Immature natural killer cell (primary cell): Measurements from ENCODE around the gene SLC9A9. TPM values are rescaled to one million over a fixed set of nuclear protein-coding genes. Genes with fewer than 3 reads are reported as not detected.

ENCODE experiments used
- DNase-seq, 3 donors: peaks; one replicate each; pipeline ENCODE4 v3.0.0; 2022; ENCODE audit warnings: mixed read lengths in 1 of 3
- H3K27ac Mint-ChIP-seq, 6 donors: one replicate each; pipeline ENCODE4 v1.8.0; 2020; ENCODE audit warnings: mixed read lengths in 6 of 6, mild to moderate bottlenecking in 5 of 6, inconsistent platforms in 4 of 6, moderate library complexity in 3 of 6
- H3K27me3 Mint-ChIP-seq, 3 donors: one replicate each; pipeline ENCODE4 v1.8.0; 2020 to 2021; ENCODE audit warnings: low read depth in 3 of 3, mild to moderate bottlenecking in 3 of 3, mixed read lengths in 3 of 3, moderate library complexity in 3 of 3, inconsistent platforms in 1 of 3
- H3K36me3 Mint-ChIP-seq, 3 donors: one replicate each; pipeline ENCODE4 v1.8.0; 2020; ENCODE audit warnings: mixed read lengths in 3 of 3, inconsistent platforms in 2 of 3, mild to moderate bottlenecking in 2 of 3
- H3K4me1 Mint-ChIP-seq, 2 donors: one replicate each; pipeline ENCODE4 v1.8.0; 2020; ENCODE audit warnings: inconsistent platforms in 2 of 2, mild to moderate bottlenecking in 2 of 2, mixed read lengths in 2 of 2, moderate library complexity in 1 of 2
- H3K4me3 Mint-ChIP-seq, 5 donors: one replicate each; pipeline ENCODE4 v1.8.0; 2020; ENCODE audit warnings: mild to moderate bottlenecking in 5 of 5, mixed read lengths in 5 of 5, inconsistent platforms in 3 of 5, moderate library complexity in 3 of 5
- H3K9me3 Mint-ChIP-seq, 6 donors: one replicate each; pipeline ENCODE4 v1.8.0; 2020; ENCODE audit warnings: mild to moderate bottlenecking in 6 of 6, mixed read lengths in 6 of 6, inconsistent platforms in 4 of 6, moderate library complexity in 3 of 6
- polyA plus RNA-seq, 3 donors: library from polyadenylated mRNA; unstranded; fragments of 300-500 nt; fragmentation: Illumina TruSeq; gene quantifications; one replicate each; pipeline ENCODE4 v1.2.3, GENCODE V29; 2021

Gene SLC9A9
- polyA plus RNA-seq, 3 donors from 2014 or later = 17.2 to 21.3 (median 19.7) TPM

DNA sequence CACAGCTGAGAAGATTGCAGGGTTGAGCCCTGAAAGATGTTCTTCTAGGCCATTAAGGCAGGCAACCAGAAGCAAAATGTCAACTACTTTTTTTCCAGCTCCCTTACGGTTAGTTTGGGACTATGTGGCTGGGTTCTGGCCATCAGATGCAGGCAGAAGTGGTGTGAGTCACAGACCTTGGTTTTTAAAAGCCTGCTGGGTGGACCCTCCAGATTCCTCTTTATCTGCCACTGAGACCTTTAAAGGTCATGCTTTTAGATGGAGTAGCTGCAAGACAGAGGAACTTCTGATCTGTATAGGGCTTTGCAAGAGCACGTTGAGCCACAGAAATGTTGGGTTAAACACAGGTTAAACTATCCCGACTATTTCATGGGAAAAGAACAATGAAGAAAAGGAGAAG lies 625.8 kb downstream of the SLC9A9 start:
- peaks cover 0 to 2% (median 2%) of the 10 kb centered on the region in 3 donors for H3K27me3 Mint-ChIP-seq
- DNase-seq = no peak
- H3K36me3 Mint-ChIP-seq = peaks cover 0 to 9% (median 0%) of the 10 kb centered on the region in 3 donors
- H3K4me3 Mint-ChIP-seq = no peak overlapping the region
- H3K9me3 Mint-ChIP-seq = no peaks in the 10 kb centered on the region
- peaks cover 15 to 35% of the 10 kb centered on the region in 2 donors for H3K4me1 Mint-ChIP-seq
- peak overlapping the region in 2 of 6 donors; percentile 21 to 64 for H3K27ac Mint-ChIP-seq

DNA sequence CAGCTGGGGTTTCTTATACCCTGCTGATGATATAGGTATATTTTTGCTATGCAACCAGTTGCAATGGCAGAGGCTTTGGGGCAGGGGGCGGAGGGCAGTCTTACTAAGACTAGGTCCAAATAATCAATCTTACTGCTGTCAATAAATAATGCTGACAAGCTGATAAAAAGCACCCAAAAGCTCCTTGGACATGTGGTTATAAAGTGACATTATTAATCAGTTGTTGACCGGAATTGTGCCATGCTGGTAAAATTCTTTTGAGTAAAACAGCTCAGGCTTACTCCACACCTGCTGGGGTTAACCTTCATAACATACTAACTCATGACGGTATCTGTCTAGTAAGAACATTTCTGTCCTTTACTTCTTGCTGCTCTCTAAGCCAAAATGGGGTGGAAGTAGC lies 626.8 kb downstream of the SLC9A9 start:
- Mint-ChIP-seq H3K4me3 (no peak overlapping the region), H3K27ac (peak overlapping the region in 2 of 6 donors; percentile 21 to 30), H3K4me1 (peaks cover 26 to 46% of the 10 kb centered on the region in 2 donors), H3K27me3 (peaks cover 0 to 2% (median 0%) of the 10 kb centered on the region in 3 donors), H3K9me3 (no peaks in the 10 kb centered on the region), H3K36me3 (peaks cover 0 to 9% (median 0%) of the 10 kb centered on the region in 3 donors)
- DNase-seq = no peak

DNA sequence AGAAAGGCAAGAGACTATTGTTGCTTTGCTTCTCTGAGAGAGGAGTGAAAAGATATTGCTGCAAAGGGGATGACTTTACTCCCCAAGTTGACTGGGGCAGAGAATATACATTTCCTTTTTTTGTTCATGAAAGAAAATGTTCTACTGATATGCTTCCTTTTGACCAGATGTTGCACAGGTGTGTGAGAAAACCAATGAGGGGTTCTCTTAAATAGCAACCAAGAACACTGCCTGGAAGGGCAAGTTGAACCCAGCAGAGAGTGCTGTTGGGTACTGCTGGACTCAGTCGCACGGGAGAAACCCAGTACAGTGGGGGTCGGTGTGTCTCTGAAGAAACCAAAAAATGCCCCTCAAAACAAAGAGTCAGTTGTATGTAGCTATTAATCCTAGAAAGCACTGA lies 627.5 kb downstream of the SLC9A9 start:
- Mint-ChIP-seq H3K27ac (peak overlapping the region in 1 of 6 donors; percentile 59), H3K4me3 (no peak overlapping the region)

DNA sequence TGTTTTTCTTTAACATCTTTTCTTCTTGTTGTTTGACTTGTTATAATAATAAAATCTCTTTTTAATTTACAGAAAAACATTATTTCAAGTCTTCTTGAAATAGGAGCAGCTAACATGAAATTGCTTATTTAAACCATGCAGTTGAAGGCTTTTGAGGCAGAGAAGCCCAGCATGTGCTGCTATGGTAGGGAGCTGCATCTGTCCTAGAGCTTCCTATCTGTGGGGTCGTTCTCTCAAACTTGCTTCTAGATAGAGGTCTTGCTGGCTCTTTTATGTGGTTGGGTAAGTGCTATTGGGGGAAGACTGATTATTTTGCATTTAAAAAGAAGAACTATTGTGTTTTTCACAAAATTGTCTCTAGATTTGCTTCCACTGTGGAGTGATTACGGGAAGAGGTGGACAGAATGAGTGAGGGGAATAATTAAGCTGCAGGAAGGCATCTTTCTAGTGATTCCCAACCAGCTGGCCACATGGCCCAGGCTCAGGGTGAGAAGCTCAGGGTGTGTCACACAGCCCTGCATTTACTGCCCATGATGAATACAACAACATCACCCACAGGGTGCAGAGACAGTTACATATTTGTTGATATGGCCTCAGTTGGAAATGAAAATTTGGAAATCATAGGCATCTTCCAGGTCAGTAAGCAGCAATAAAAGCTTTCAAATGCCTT lies 630.0 kb downstream of the SLC9A9 start:
- Mint-ChIP-seq H3K27ac (peak overlapping the region in 4 of 6 donors; percentile 0 to 50 (median 26)), H3K4me1 (peaks cover 29 to 55% of the 10 kb centered on the region in 2 donors), H3K4me3 (peak overlapping the region in 3 of 5 donors; percentile 1 to 23 (median 14)), H3K27me3 (peaks cover 0 to 2% (median 0%) of the 10 kb centered on the region in 3 donors), H3K36me3 (peaks cover 0 to 12% (median 0%) of the 10 kb centered on the region in 3 donors), H3K9me3 (no peaks in the 10 kb centered on the region)
- no peak for DNase-seq

More for the DNA sequence above, 627.5 kb downstream of the SLC9A9 start:
- no peak for DNase-seq
- peaks cover 0 to 2% (median 0%) of the 10 kb centered on the region in 3 donors for H3K27me3 Mint-ChIP-seq
- peaks cover 29 to 53% of the 10 kb centered on the region in 2 donors for H3K4me1 Mint-ChIP-seq
- no peaks in the 10 kb centered on the region for H3K9me3 Mint-ChIP-seq
- peaks cover 0 to 9% (median 0%) of the 10 kb centered on the region in 3 donors for H3K36me3 Mint-ChIP-seq

DNA sequence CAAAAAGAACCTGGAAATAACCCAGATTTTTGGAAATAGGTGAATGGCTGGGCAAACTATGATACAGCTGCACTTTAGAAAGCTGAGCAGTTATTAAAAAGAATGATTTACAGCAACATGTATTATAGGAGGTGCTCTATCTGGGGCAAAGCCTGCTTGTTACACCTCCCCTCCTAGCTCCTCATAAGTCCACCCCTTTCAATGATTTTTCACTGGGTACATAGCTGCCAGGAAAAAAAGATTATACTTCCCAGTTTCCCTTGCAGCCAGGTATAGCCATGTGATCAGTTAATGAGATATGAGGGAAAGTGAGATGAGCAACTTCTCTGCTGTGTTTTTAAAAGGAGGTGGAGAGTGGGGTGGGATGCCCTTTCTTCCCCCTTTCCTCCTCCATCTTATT lies 631.0 kb downstream of the SLC9A9 start:
- Mint-ChIP-seq H3K4me3 (peak overlapping the region; percentile 55 to 87 (median 79)), H3K36me3 (peaks cover 0 to 8% (median 0%) of the 10 kb centered on the region in 3 donors), H3K4me1 (peaks cover 29 to 48% of the 10 kb centered on the region in 2 donors), H3K27me3 (peaks cover 0 to 2% (median 0%) of the 10 kb centered on the region in 3 donors), H3K27ac (peak overlapping the region; percentile 82 to 93 (median 90)), H3K9me3 (no peaks in the 10 kb centered on the region)
- no peak for DNase-seq

DNA sequence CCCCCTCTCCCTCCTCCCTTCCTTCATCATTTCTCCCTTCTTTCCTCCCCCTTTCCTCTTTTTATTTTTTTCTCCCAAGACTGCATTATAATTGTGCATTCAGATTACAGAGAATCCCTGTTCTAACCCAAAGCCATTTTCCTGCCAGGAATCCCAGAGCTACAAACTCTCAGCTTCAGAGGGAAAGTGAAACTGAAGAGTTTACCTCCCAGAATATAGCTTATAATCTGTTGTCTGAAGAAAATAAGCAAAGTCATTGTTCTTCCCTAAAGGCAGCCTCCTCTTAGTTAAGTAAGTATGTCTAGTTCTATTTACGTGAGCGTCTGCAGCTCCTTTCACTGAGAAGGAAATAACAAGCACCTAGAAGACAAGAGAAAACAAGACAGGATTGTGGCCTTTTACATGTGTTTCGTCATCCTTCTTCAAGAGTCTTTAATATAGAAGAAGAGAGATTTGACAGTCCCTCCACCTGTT lies 631.5 kb downstream of the SLC9A9 start:
- peak in 2 of 3 donors; percentile 15 to 16 for DNase-seq
- H3K36me3 Mint-ChIP-seq = peaks cover 0 to 8% (median 0%) of the 10 kb centered on the region in 3 donors
- no peaks in the 10 kb centered on the region for H3K9me3 Mint-ChIP-seq
- H3K4me3 Mint-ChIP-seq = peak overlapping the region; percentile 55 to 87 (median 79)
- H3K4me1 Mint-ChIP-seq = peaks cover 29 to 44% of the 10 kb centered on the region in 2 donors
- H3K27ac Mint-ChIP-seq = peak overlapping the region; percentile 82 to 93 (median 90)
- peaks cover 0 to 3% (median 0%) of the 10 kb centered on the region in 3 donors for H3K27me3 Mint-ChIP-seq

Other genes with a start within 250 kb of the SLC9A9 start
- gene DIPK2A, start 123.4 kb upstream of the SLC9A9 start, polyA plus RNA-seq = 10 to 100 TPM; 10.1 to 15.8 (median 12.7) TPM